DMS79 treated with DMSO at 0.1 percent for 48 hours (cell line): Measurements from ENCODE around the gene EIF4G3.
"Not testable (repeated sequence)": the region's sequence is repeated elsewhere in the genome, so short reads cannot be mapped to it uniquely, and the experiment has no call there.

Experiments used
- DNase-seq: peaks from one replicate; lab custom pipeline; 2025; lab: John Stamatoyannopoulos, UW

Gene EIF4G3

DNA sequence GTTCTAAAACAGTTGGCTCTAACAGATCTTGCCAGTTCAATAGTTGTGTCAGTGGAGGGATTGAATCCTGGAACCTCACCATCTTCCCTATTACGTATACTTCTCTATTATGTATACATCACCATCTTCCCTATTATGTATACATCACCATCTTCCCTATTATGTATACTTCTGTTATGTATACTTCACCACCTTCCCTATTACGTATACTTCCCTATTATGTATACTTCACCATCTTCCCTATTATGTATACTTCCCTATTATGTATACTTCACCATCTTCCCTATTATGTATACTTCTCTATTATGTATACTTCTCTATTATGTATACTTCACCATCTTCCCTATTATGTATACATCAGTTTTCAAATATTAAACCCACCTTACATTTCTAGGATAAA is 355.2 kb downstream of the EIF4G3 start:
- no peak for DNase-seq

DNA sequence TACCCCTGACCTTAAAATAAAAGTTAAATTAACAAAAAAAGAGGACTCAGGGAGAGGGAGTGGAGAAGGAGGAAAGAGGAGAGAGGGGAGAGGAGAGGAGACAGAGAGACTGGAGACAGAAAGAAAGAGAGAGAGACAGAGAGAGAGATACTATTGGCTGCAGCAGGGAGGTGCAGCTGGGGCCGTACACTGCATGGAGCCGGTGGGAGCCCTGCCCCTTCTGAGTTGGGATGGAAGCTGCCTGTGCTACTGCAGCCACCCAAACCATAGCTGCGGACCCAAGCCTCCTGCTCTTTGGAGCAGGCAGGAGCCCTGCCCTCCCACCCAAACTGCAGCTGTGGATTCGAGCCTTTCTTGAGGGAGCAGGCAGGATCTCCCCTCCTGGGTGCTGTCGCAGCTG is 356.9 kb downstream of the EIF4G3 start:
- DNase-seq, result no peak

DNA sequence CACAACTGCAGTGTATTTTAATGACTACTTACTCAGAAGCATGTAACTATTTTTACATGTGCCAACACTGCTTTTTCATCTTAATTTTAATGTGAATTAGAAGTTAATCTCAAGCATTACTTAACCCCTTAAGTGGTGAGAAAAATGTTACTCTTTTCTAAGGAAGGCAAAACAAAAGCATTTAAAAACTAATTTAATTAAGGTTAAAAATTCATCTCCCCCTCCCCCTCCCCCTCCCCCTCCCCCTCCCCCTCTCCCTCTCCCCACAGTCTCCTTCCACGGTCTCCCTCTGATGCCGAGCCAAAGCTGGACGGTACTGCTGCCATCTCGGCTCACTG is 362.2 kb downstream of the EIF4G3 start:
- DNase-seq, result no peak

DNA sequence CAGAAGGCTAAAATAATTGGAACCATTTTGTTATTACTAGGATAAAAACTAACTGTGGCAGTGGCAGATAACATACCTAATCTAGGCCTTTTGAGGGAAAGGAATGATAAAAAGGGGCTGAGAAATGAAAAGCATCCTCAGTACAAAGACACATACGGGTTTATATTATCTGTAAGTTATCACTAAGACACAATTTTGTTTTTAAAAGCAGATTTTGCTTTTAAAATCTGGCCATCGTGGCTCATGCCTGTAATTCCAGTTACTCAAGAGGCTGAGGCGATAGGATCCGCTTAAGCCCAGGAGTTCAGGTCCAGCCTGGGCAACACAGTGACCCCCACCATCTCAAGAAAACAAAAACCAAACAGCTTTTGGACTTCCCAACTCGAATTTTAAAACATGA is 364.8 kb downstream of the EIF4G3 start:
- no peak for DNase-seq

DNA sequence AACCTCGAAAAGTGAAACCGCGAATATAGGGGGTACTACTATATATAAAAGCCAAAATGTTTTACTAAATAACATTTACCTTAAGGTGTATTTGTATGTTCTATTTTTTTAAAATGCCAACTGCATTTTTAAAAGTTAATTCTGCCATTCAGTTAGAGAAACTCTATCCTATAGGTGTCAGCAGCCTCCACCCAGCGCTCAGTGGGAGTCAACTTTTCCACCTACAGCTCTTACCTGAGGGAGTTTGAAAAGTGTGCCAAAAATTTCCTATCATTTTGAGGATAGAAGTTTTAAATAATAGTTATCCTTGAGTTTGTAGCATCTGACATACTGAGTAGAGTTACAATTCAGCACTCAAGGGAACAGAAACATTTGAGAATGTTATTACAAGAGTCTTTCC is 383.5 kb downstream of the EIF4G3 start:
- DNase-seq, result no peak

DNA sequence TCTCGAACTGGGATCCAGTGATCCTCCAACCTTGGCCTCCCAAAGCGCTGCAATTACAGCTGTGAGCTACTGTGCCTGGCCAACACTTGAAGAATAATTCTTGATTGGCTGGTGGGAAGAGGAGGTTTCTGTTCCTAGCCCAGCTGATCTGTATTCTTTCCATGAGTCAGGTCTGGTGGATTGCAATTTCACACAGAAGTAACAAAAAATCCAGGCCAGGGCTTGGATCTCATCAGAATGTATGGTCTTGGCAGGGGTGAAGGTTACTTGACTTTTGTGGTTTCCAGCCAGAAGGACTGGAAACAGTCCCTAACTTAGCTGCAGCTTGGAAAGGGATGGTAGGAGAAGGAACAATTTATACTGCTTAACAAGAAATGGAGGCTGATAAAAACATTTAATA is 384.5 kb downstream of the EIF4G3 start:
- DNase-seq, result no peak

DNA sequence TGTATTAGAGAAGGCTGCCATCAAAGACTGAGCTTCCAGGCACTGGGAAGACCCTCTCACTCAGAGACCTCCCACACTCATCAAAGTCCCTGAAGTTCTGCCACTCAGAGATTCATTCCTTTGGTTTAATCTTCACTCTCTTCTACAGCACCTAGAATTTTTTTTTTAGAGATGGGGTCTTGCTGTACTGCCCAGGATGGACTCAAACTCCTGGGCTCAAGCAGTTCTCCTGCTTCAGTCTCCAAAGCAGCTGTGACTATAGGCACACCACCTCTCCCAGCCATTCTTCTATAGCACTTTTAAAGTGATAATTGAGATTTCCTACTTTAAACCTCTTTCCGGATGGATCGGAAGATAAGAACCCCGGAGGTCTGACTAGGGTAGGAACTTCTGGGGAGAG is 385.9 kb downstream of the EIF4G3 start:
- no peak for DNase-seq

DNA sequence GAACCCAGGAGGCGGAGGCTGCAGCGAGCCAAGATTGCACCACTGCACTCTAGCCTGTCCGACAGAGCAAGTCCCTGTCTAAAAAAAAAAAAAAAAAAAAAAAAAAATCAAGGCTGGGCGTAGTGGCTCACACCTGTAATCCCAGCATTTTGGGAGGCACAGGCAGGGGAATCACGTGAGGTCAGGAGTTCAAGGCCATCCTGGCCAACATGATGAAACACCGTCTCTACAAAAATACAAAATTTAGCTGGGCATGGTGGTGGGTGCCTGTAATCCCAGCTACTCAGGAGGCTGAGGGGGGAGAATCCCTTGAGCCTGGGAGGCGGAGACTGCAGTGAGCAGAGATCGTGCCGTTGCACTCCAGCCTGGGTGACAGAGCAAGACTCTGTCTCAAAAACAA is 387.1 kb downstream of the EIF4G3 start:
- not testable (repeated sequence) for DNase-seq

DNA sequence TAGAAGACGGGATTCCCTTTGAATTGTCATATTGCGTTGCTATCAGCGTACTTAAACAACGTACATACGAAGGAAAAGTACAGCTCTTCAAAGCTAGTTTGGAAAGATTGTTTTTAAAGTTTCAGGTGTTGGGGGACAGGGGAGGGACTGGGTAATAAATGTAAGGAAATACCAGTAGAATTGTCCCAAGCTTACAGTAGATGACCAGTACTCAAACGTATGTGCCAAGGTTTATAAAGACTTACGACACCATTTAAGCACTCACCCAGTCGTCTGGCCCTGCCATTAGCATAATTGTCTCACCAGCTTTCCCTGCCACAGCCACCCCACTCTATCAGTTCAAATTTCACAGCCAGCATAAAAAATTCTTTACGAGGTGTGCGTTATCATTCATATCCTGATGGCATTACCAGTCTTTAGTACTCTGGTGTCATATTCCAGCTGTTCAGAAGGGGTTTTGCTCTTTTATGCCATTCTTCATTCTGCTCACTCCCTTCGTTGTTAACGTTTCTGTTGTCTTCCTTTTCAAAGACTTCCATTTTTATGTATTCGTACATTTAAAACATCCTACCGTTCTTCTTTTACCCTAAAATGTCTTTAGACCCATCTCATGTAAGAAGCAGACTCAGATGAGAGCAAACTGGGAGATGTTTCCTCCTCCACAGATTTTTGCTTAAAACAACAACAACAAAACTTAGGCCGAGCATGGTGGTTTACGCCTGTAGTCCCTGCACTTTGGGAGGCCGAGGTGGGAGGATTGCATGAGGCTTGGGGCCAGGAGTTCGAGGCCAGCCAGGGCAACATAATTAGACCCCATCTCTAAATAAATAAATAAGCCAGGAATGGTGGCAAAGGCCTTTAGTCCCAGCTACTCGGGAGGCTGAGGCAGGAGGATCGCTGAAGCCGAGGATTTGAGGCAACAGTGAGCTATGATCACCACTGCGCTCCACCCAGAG is 388.6 kb downstream of the EIF4G3 start:
- peak; percentile 59 for DNase-seq

DNA sequence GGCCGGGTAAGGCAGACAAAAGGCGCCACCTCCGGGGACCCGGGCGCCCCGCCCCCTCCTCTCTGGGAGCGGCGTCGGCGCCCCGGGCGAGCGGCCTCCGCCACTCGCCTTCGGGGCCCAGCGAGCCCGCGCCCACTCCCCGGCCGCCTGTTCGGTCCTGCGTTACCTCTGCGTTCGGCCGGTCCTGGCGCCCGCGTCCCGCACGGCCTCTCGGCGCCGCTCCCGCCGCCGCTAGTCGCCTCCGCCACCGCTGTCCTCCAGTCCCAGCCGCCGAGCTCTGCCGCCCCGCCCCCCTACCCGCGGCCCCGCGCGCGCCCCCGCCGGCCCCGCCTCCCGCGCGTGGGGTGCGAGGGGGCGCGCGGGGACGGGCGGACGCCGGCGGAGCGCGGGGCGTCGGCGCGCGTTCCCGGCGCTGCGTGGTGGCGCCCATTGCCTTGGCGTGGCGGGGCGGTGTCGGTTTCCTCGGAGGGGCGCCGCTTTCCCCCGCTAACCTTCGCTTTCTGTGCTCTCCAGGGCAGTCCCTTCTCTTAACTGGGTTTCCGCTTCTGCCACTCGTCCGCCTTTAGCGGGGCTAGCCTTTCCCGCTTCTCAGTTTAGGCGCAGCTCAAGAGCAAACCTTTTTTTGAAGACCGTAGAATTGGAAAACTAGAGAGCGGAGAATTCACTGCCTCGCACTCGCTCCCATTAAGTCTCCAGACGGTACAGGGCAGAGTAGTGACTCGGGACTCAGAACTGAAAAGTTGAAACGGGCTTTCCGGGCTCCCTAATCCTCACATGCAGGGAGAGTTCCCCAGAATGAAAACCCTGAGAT is 389.5 kb downstream of the EIF4G3 start, which contains the start of gene HP1BP3:
TSS of gene HP1BP3 (minus strand) at position 279 of the 811 bp plus-strand sequence. CDS start 6,867 bp downstream, outside the sequence.
- DNase-seq, result peak; percentile 65

DNA sequence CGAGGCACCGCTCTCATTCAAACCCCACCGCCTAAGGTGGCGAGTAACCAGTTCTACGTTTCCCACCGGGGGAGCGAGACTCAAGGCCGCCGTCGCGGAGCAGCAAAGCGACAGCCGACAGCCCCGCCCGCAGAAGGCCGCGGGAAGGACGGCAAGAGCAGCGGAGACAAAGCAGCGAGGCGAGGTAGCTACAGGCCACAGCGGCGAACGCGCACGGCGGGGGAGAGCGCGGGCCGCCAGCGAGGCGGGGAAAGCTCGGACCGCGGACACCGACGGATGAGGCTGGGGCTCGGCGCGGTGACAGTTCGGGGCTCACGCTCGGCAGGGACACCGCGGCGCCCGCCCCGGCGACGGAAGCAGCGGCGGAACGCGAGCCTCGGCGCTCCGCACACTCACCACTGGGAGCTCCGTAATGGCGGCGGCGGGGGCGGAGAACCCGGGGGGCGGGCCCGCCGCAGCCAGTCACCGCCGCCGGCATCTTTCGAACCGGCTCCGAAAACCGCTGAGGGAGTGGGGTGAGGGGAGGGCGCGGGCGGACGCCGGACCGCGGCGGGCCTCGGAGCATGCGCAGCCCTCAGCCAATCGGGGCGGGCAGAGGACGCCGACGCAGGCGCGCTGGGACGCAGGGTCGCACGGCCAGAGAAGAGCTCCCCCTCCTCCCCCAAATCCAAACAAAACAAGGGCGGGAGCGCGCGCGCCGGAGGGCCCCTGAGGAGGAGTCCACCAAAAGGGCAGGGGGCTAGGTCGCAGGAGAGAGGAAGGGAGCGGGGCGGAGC is 390.3 kb downstream of the EIF4G3 start:
- DNase-seq, result peak; percentile 96

DNA sequence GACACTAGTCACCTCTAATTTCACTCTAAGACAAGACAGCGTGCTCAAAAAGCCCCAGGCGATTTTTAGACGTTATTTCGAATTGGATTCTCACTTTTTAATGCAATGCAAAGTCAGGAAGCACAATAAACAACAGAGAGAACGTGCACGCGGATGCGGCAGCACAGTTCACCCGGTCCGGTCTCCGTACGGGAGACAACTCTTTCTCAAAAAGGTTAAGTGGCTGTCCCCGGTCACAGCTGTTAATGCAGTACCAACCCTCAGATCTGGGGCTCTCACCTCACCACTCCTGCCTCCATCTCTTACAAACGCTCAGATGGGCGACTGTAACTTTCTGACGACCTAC is 390.8 kb downstream of the EIF4G3 start:
- peak; percentile 44 for DNase-seq

DNA sequence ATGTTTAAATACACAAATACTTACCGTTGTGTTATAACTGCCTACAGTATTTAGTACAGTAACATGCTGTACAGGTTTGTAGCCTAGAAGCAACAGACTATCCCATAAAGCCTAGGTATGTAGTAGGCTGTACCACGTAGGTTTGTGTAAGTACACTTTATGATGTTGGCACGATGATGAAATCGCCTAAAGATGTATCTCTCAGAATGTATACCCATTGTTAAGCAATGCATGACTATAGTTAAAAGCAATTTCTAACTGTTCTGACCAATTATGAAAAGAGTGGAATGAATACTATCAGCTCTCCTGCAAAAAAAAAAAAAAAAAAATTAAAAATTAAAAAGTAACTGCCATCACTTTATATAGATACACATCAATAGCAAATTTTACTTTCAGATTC is 401.0 kb downstream of the EIF4G3 start:
- no peak for DNase-seq

DNA sequence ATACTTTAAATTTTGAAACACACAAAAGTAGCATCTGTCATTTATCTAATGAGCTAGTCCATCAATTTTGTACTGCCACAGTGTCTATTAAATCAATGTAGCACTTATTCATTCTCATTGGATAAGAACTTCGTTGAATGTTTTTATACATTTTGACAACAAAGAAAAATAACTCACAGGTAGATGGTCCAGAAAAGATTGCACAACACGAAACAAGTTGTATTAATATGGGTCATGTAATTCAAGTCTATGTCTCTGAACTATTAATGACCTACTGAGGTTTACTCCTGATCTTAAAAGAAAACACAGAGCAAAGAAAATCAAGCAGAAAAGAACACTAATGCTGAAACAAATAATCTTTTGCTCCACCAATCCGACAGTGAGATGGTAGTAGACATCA is 404.9 kb downstream of the EIF4G3 start:
- no peak for DNase-seq

DNA sequence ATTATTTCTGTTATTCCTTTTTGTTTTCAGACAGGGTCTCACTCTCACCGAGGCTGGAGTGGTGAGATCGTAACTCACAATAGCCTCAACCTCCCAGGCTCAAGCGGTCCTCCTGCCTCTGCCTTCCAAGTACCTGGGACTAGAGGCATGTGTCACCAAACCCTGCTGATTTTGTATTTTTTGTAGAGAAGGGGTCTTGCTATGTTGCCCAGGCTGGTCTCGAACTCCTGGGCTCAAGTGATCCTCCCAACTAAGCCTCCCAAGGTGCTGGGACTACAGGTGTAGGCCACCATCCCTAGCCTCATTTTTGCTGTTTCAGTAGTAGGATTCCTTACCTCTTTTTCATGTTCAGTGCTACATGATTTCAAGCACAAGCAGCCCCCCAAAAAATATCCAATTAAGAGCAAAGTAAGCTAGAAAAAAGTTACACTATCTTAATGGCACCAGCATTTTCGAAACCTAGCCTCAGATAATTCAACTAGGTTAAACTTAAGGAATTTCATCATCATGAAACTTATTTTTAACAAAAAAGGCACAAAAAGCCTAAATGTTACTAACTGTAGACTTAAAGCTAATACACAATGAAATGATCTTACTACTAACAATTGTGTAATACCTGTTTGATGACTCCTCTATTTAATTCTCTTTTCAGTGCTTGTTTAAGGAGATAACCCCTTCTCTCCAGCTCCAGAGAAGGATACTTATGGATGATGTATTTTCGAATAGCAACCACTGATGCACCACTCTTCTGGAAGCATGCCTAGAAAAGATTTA is 406.2 kb downstream of the EIF4G3 start:
- DNase-seq, result no peak

DNA sequence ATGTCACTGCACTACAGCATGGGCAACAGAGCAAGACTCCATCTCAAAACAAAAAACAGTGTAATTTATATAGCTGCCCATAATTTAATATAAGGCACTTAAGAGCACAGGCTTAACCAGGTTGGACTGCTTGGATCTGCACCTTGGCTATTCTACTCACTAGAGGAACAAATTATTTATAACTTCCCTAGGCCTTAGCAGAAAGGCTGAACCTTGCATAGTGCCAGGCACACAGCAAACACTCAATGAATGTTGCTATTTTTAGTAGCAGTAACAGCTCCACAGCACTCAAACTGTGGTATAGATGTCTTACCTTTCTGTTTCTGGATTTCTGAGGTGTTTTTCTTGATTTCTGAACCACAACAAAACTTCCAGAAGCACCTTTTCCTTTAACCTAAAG is 409.4 kb downstream of the EIF4G3 start:
- DNase-seq, result no peak

DNA sequence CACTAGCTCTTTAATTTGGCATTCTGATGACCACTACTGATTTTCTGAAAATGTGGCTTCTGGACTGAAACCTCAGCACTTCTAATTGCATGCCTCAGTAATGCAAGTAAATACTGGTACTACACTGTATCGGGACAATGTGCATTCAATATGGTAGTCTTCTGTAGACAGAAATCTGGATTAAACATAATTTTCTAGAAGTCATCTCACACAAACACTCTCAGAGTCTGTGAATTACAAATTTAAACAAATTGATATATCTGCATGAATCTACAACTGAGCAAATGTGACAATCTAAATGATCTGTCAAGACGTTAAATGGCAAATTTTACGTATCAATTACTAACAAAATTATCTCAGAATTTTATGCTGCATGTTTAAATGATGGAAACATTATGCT is 413.3 kb downstream of the EIF4G3 start:
- DNase-seq, result no peak

DNA sequence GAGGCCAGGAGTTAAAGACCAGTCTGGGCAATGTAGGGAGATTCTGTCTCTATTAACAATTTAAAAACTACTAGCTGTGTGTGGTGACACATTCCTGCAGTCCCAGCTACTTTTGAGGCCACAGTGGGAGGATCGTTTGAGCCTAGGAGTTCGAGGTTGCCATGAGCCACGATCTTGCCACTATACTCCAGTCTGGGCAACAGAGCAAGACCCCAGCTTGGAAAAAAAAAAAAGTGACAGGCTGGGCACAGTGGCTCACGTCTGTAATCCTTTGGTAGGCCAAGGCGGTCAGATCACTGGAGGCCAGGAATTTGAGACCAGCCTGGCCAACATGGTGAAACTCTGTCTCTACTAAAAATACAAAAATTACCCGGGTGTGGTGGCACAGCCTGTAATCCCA is 416.4 kb downstream of the EIF4G3 start:
- no peak for DNase-seq
